ENCODE results near the gene THSD1.

THSD1 gene

GRCh38 chr13:52405767-52406494, at the start of gene THSD1:
THSD1 (minus strand) TSS chr13:52406172; CDS start chr13:52402600, 3,572 bp downstream.
- DNase-seq (ENCODE audit: low read depth): peak; percentile 46

GRCh38 chr13:52455677-52456041, 49.7 kb upstream of the THSD1 start:
- peak; percentile 73 for DNase-seq (ENCODE audit: low read depth)

DNA sequence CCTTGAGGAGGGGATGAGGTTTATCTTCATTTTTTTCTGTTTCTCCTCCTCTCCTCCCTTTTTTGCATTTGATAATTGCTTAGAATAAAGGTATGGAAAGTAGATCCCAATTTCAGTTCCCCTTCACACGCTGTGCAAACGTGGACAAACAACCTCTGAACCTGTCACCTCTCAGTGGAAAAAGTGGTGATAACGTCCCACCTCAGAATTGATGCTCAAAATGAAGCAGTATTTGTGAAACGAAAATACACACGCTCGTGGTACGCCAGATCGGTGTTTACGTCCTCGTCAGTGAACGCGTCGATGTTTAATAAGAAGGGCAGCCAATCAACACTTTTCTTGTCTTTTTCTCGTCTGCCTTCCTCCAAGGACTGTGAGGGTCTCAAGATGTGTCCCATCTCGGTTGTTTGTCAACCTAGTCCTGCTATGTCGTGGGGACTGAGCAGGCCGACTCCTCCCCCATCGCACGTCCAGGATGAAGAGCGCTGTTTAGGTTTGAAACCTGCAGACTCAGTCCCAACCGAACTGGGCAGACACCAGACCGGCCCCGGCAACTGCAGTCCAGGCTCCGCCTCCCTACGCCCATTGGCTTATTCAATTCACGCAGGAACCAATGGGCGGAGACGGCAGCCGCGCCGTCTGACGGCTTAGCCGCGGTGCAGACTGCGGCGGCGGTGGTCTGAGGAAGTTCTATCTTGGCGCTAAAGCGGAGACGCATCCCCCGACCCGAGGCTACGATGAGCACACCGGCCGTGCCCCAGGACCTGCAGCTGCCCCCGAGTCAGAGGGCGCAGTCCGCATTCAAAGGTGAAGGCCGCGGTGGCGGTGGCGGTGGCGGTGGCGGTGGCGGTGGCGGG, 49.1 kb upstream of the THSD1 start, which contains the start of gene CKAP2:
Gene CKAP2 (plus strand): TSS at position 659 of the 857 bp plus-strand sequence. CDS start 79 bp downstream, at position 738.
- DNase-seq (ENCODE audit: low read depth): peak; percentile 94

GRCh38 chr13:52454459-52454819, 48.5 kb upstream of the THSD1 start:
- no peak for DNase-seq (ENCODE audit: low read depth)

GRCh38 chr13:52452470-52452869, 46.5 kb upstream of the THSD1 start:
- DNase-seq (ENCODE audit: low read depth): no peak

- no peak for DNase-seq (ENCODE audit: low read depth)
Measured at GRCh38 chr13:52451135-52451804, 45.3 kb upstream of the THSD1 start.

DNA sequence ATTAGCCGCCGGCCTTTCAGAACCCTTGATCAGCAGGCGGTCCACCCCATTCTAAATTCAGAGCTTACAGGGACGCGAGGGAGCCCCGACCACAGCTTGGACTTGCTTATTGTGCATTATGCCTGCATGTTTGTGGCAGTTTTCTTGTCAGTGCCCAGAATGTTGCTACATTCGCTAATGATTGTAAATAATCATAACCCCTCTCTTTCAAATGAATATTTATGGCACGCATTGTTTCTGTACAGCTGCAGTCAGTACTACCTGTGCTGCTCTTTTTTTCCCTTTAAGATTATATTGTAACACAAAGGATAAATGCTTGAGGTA, 44.8 kb upstream of the THSD1 start:
- DNase-seq (ENCODE audit: low read depth): no peak

DNA sequence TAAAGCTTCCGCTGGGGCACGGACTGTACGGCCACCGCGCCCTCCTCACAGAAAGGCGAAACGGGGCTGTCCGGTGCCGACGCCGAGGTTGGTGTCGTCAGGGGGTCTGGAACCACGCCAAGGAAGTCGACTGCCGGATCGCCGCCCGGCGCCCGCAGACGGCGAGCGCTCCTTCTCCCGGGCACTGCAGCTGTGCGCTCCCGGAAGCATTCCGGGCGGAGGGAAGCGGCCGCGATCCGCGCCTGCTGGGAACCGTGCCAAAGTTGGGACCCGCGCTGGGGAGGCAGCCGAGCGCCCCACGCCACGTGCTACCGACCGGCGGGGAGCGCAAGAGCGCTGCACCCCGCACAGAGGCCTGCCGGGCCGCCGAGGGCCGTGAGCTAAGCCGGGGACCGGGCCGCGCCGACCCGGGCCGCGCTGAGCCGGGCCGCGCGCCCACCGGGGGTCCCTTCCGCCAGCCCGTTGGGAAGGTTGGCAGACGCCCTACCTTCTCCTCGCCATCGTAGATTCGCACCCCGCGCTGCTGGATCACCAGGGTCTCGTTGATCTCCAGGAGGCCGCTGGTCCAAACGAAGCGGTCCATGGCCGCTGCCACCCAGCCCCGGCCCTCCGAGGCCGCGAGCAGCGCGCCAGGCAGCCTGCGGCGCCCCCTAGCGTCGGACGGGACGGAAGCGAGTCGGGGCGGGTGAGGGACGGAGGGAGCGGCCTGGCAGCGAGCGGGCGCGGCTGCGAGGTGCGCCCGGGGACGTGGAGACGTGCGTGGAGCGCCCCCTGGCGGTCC, 44.2 kb upstream of the THSD1 start, which contains the start of gene VPS36:
Gene VPS36 (minus strand): TSS at position 623 of the 781 bp plus-strand sequence. CDS start 40 bp downstream, at position 583.
- peak; percentile 95 for DNase-seq (ENCODE audit: low read depth)

- DNase-seq (ENCODE audit: low read depth): no peak
Measured at GRCh38 chr13:52449331-52450011, 43.5 kb upstream of the THSD1 start.

GRCh38 chr13:52447815-52448552, 42.0 kb upstream of the THSD1 start:
- no peak for DNase-seq (ENCODE audit: low read depth)

- no peak for DNase-seq (ENCODE audit: low read depth)
Measured at GRCh38 chr13:52447354-52447753, 41.4 kb upstream of the THSD1 start.

GRCh38 chr13:52446265-52446664, 40.3 kb upstream of the THSD1 start:
- DNase-seq (ENCODE audit: low read depth): no peak

GRCh38 chr13:52432456-52432855, 26.5 kb upstream of the THSD1 start:
- no peak for DNase-seq (ENCODE audit: low read depth)

GRCh38 chr13:52428295-52428694, 22.3 kb upstream of the THSD1 start:
- DNase-seq (ENCODE audit: low read depth): peak; percentile 84

- peak; percentile 30 for DNase-seq (ENCODE audit: low read depth)
Measured at GRCh38 chr13:52421216-52421615, 15.2 kb upstream of the THSD1 start.

- DNase-seq (ENCODE audit: low read depth): no peak
Measured at GRCh38 chr13:52419080-52419479, 13.1 kb upstream of the THSD1 start.

DNA sequence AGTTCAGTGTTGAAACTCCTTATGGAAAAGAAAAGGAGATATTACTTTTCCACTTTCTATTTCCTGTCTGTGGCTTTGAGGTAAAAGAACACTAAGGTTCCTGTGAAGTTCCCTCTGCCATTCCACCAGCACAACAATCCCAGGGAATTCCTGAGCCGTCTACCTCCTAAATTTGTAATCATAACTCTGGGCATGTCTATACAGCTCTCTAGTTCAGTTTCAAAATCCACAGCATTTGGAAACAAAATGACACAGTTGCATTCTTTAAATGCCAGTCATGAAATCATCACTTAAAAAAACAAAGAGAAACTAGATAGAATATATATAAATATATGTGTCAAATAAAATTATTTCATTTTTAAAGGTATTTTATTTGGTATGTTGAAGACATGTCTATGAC, 9.0 kb upstream of the THSD1 start:
- DNase-seq (ENCODE audit: low read depth): no peak

- DNase-seq (ENCODE audit: low read depth): no peak
Measured at GRCh38 chr13:52414051-52414450, 8.1 kb upstream of the THSD1 start.

DNA sequence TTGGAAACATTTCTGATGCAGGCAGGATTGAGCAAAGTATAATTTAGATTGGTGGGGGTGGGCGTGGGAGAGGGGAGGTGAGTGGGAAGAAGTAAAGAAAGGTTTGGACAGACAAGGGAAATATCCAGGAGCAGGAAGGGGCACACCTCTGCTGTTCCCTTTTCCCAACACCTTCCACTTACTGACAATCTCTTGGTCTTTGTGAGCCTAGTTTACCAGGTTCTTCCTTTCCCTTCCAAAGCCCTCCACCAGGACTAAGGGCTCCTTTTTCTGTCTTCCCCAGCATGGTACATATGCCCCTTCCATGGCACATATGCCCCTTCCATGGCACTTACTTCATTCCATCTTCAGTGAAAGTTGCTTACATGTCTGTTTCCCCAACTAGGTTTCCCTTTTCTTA, 6.2 kb upstream of the THSD1 start:
- DNase-seq (ENCODE audit: low read depth): no peak

DNA sequence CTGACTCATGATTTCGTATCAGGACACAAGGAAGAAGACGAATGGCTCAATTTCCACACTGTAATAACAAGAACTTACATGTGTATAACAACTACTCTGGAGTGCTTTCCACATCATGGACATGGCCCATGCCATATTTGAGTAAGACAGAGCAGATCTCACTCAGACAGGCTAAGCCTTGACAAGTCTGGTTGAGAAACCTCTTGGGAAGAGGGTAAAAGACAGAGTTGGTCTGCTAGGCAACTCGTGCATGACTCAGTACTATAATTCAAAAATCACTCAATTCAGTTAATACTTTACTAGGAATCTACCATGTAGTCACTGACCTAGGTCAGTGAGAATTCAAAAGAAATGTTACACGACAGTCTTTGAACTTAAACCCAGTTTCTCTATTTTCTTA, 5.7 kb upstream of the THSD1 start:
- no peak for DNase-seq (ENCODE audit: low read depth)
